A673 (cell line): Measurements from ENCODE around the gene SPATA25.

Experiments
- CTCF ChIP-seq: fragments of 300-800, 200-600 bp; sonication (generic); conservative IDR thresholded peaks from 2 replicates; pipeline ENCODE4 v1.5.1; 2017; ENCODE audit warnings: low read depth, mild to moderate bottlenecking, antibody characterized with exemption, low read length, moderate library complexity, mixed read lengths
- EZH2 ChIP-seq: fragments of 200-600 bp; sonication (generic); IDR thresholded peaks from 2 replicates; pipeline ENCODE4 v1.6.1; 2017; ENCODE audit warnings: borderline replicate concordance, low read depth, mild to moderate bottlenecking, mixed read lengths, antibody characterized with exemption, low read length; ENCODE audit not compliant: poor library complexity, severe bottlenecking

- TF ChIP-seq CTCF (no peak), EZH2 (no peak)
These were observed 5.5 kb upstream of the SPATA25 start for GRCh38 chr20:45892828-45893500.
